GM23338 (cell line): ENCODE results near the gene OR13C3. TPM values are rescaled to one million over a fixed set of nuclear protein-coding genes. Genes with fewer than 3 reads are reported as not detected.

ENCODE experiments used
- ATAC-seq: fragments of 200-7000 bp; cut with Tn5 transposase; 3 replicates; pipeline ENCODE4 v1.9.1; 2020
- DNase-seq: peaks from one replicate; pipeline ENCODE4 v3.0.0-alpha.2; 2015; ENCODE audit warnings: low spot score
- H2AFZ ChIP-seq: fragments of 200-600 bp; sonication (generic); 2 replicates; pipeline ENCODE4 v1.8.0; 2016; ENCODE audit warnings: antibody characterized with exemption, mild to moderate bottlenecking, moderate library complexity
- H3F3A ChIP-seq: fragments of 200-600 bp; sonication (generic); replicated peaks from 2 replicates; pipeline ENCODE4 v1.8.0; 2017; ENCODE audit warnings: antibody characterized with exemption, mixed run types, low read depth
- H3K27ac ChIP-seq: fragments of 200-600 bp; sonication (generic); 2 replicates; pipeline ENCODE4 v1.6.1; 2016; ENCODE audit warnings: low read depth
- H3K27me3 ChIP-seq: fragments of 200-600 bp; sonication (generic); 2 replicates; pipeline ENCODE4 v1.8.0; 2016; ENCODE audit warnings: mild to moderate bottlenecking, mixed run types, moderate library complexity; ENCODE audit not compliant: insufficient read depth
- H3K36me3 ChIP-seq: fragments of 200-600 bp; sonication (generic); 2 replicates; pipeline ENCODE4 v1.8.0; 2016; ENCODE audit warnings: mild to moderate bottlenecking; ENCODE audit not compliant: insufficient read depth
- H3K4me1 ChIP-seq: fragments of 200-600 bp; sonication (generic); 2 replicates; pipeline ENCODE4 v1.8.0; 2016; ENCODE audit warnings: mild to moderate bottlenecking, moderate library complexity; ENCODE audit not compliant: insufficient read depth
- H3K4me2 ChIP-seq: fragments of 200-600 bp; sonication (generic); 2 replicates; pipeline ENCODE4 v1.7.1; 2017; ENCODE audit warnings: mixed run types
- H3K4me3 ChIP-seq: fragments of 200-600 bp; sonication (generic); 2 replicates; pipeline ENCODE4 v1.6.1; 2016; ENCODE audit warnings: mixed run types
- H3K79me2 ChIP-seq: fragments of 200-600 bp; sonication (generic); replicated peaks from 2 replicates; pipeline ENCODE4 v1.8.0; 2017; ENCODE audit warnings: mild to moderate bottlenecking; ENCODE audit not compliant: insufficient read depth
- H3K9me2 ChIP-seq: fragments of 200-600 bp; sonication (generic); 2 replicates; pipeline ENCODE4 v1.8.0; 2017; ENCODE audit not compliant: insufficient read depth
- H4K20me1 ChIP-seq: fragments of 200-600 bp; sonication (generic); replicated peaks from 2 replicates; pipeline ENCODE4 v1.8.0; 2017; ENCODE audit warnings: mild to moderate bottlenecking; ENCODE audit not compliant: insufficient read depth
- H3K27ac Mint-ChIP-seq: 2 replicates; pipeline ENCODE4 v1.8.0; 2020; ENCODE audit warnings: inconsistent platforms, mild to moderate bottlenecking, moderate library complexity, mixed read lengths
- H3K27me3 Mint-ChIP-seq: 3 replicates; pipeline ENCODE4 v1.8.0; 2022; ENCODE audit warnings: low read depth, mild to moderate bottlenecking, moderate library complexity, mixed read lengths, inconsistent platforms; ENCODE audit not compliant: insufficient read depth, poor library complexity
- H3K36me3 Mint-ChIP-seq: 3 replicates; pipeline ENCODE4 v1.8.0; 2021; ENCODE audit warnings: low read depth, mild to moderate bottlenecking, inconsistent platforms, moderate library complexity, mixed read lengths
- H3K4me1 Mint-ChIP-seq: 3 replicates; pipeline ENCODE4 v1.8.0; 2020; ENCODE audit warnings: mild to moderate bottlenecking, inconsistent platforms, mixed read lengths
- H3K4me3 Mint-ChIP-seq: 3 replicates; pipeline ENCODE4 v1.8.0; 2021; ENCODE audit warnings: moderate library complexity, mild to moderate bottlenecking, inconsistent platforms, mixed read lengths
- H3K9me3 Mint-ChIP-seq: 3 replicates; pipeline ENCODE4 v1.8.0; 2020; ENCODE audit warnings: moderate library complexity, mild to moderate bottlenecking, inconsistent platforms, mixed read lengths
- CREB1 ChIP-seq: fragments of 250-450 bp; sonication (Bioruptor Pico); IDR thresholded peaks from 2 replicates; pipeline ENCODE4 v1.5.0; 2020; ENCODE audit warnings: low read depth, mild to moderate bottlenecking, moderate library complexity
- ETS1 ChIP-seq: IDR thresholded peaks from 2 replicates; pipeline ENCODE4 v1.6.1; 2016; ENCODE audit warnings: antibody characterized with exemption
- EZH2phosphoT487 ChIP-seq: fragments of 200-600 bp; sonication (generic); IDR thresholded peaks from one replicate; pipeline ENCODE4 v1.8.1; 2018; ENCODE audit warnings: antibody characterized with exemption; ENCODE audit not compliant: unreplicated experiment
- JUNB ChIP-seq: IDR thresholded peaks from one replicate; pipeline ENCODE4 v1.6.1; 2016; ENCODE audit warnings: antibody characterized with exemption; ENCODE audit not compliant: unreplicated experiment
- POLR2AphosphoS5 ChIP-seq: IDR thresholded peaks from 2 replicates; pipeline ENCODE4 v1.6.1; 2016; ENCODE audit warnings: antibody characterized with exemption, low read depth
- ZNF114 ChIP-seq: fragments of 250-450 bp; sonication (Bioruptor Pico); IDR thresholded peaks from 2 replicates; pipeline ENCODE4 v1.5.0; 2020; ENCODE audit warnings: mild to moderate bottlenecking, moderate library complexity
- ZNF331 ChIP-seq: fragments of 250-450 bp; sonication (Bioruptor Pico); IDR thresholded peaks from 2 replicates; pipeline ENCODE4 v1.5.0; 2020; ENCODE audit warnings: low read depth, mild to moderate bottlenecking, moderate library complexity
- ZNF462 ChIP-seq: fragments of 250-450 bp; sonication (Bioruptor Pico); IDR thresholded peaks from 2 replicates; pipeline ENCODE4 v1.5.0; 2020; ENCODE audit warnings: mild to moderate bottlenecking, moderate library complexity
- polyA plus RNA-seq: library from polyadenylated mRNA; unstranded; fragments of >200 nt; fragmentation: Nextera tagmentation; extraction: Ambion mirVana; gene quantifications from 2 replicates; pipeline ENCODE4 v1.2.1, GENCODE V29; 2016
- total RNA-seq: library from RNA; depleted of rRNA; stranded (reverse); fragments of >200 nt; shearing (Covaris generic); gene quantifications from 2 replicates; pipeline ENCODE4 v1.2.3, GENCODE V29; 2014
- TF ChIP-seq, protein P1 (sequence below), 2 experiments: fragments of 200-600 bp in 1 of 2; sonication (generic) in 1 of 2; conservative IDR thresholded peaks; 2 replicates each; pipeline versions ENCODE4 v1.5.1 to v1.6.1; 2016 to 2017; ENCODE audit warnings: antibody characterized with exemption in 2 of 2, low read depth in 2 of 2, mild to moderate bottlenecking in 2 of 2, moderate library complexity in 1 of 2

Gene OR13C3
- total and polyA plus RNA-seq, 2 experiments from 2014 or later: not detected

DNA sequence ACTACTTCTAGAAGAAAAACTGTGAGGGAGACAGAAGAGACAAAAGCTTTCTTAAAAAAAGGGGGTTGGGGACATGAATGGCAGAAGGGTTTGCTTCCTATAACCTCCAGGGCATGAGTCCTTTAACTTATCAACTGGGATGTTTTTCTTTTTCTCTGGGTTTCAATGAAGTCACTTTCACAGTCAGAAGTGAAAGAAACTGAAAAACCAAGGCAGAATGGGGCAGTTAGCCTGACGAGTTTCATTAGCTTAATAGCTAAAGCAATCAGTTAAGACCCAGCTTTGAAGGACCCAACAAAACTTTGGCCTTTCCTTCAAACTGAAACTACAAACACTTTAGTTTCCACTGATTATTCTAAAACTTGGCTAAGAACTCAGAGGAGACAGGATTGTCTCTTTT lies 27.7 kb upstream of the OR13C3 start (continued):
- no peak for TF ChIP-seq ZNF114
- TF ChIP-seq, protein P1, sequence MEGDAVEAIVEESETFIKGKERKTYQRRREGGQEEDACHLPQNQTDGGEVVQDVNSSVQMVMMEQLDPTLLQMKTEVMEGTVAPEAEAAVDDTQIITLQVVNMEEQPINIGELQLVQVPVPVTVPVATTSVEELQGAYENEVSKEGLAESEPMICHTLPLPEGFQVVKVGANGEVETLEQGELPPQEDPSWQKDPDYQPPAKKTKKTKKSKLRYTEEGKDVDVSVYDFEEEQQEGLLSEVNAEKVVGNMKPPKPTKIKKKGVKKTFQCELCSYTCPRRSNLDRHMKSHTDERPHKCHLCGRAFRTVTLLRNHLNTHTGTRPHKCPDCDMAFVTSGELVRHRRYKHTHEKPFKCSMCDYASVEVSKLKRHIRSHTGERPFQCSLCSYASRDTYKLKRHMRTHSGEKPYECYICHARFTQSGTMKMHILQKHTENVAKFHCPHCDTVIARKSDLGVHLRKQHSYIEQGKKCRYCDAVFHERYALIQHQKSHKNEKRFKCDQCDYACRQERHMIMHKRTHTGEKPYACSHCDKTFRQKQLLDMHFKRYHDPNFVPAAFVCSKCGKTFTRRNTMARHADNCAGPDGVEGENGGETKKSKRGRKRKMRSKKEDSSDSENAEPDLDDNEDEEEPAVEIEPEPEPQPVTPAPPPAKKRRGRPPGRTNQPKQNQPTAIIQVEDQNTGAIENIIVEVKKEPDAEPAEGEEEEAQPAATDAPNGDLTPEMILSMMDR (conservative IDR thresholded peaks at IDR 0.05; ENCODE audit: low read depth in 2 of 2): no peak
- TF ChIP-seq EZH2phosphoT487: no peak
- TF ChIP-seq ZNF331: no peak
- TF ChIP-seq POLR2AphosphoS5: no peak
- no peak for TF ChIP-seq JUNB
- TF ChIP-seq ETS1: no peak

- Histone ChIP-seq H3K36me3 (no peaks in the 10 kb centered on the region), H3K9me2 (no peaks in the 10 kb centered on the region), H3K79me2 (no peaks in the 10 kb centered on the region), H3K27ac (no peak overlapping the region), H3F3A (no peaks in the 10 kb centered on the region), H3K4me3 (no peak overlapping the region), H3K4me1 (peaks cover 4% of the 10 kb centered on the region; the same call in 1 of the 2 replicates), H3K27me3 (no peaks in the 10 kb centered on the region), H2AFZ (peak overlapping the region; percentile 70; the same call in 1 of the 2 replicates), H4K20me1 (no peaks in the 10 kb centered on the region), H3K4me2 (no peak overlapping the region)
- H3K27ac Mint-ChIP-seq: peak overlapping the region; percentile 88; the same call in 1 of the 2 replicates
- DNase-seq: peak; percentile 25
- peak; percentile 35; the same call in 1 of the 3 replicates for ATAC-seq
- no peaks in the 10 kb centered on the region for H3K36me3 Mint-ChIP-seq
- 0 out of 3 replicates have a peak, but pooled peaks cover 3% of the 10 kb centered on the region for H3K4me1 Mint-ChIP-seq
- no peak overlapping the region for H3K4me3 Mint-ChIP-seq
- TF ChIP-seq ZNF462: no peak
- no peak for TF ChIP-seq ZNF114
- TF ChIP-seq EZH2phosphoT487: no peak
- TF ChIP-seq ETS1: no peak
- TF ChIP-seq JUNB: no peak
- TF ChIP-seq, protein P1 (conservative IDR thresholded peaks at IDR 0.05; ENCODE audit: low read depth in 2 of 2): no peak
- no peak for TF ChIP-seq CREB1
- no peak for TF ChIP-seq POLR2AphosphoS5
- H3K27me3 Mint-ChIP-seq: no peaks in the 10 kb centered on the region
- H3K9me3 Mint-ChIP-seq: peaks cover 16% of the 10 kb centered on the region; the same call in 1 of the 3 replicates
These were observed 20.4 kb upstream of the OR13C3 start for GRCh38 chr9:104556830-104557634.
